Hepatocyte (in vitro differentiated cells): ENCODE results near the gene ZMPSTE24.

Source experiments
- CTCF ChIP-seq: fragments of 200-600 bp; sonication (generic); IDR thresholded peaks from 2 replicates; pipeline ENCODE4 v1.5.1; 2016; ENCODE audit warnings: antibody characterized with exemption, mild to moderate bottlenecking; ENCODE audit not compliant: poor library complexity
- EZH2 ChIP-seq: fragments of 200-600 bp; sonication (generic); IDR thresholded peaks from 2 replicates; pipeline ENCODE4 v1.6.1; 2016; ENCODE audit warnings: antibody characterized with exemption, mild to moderate bottlenecking, borderline replicate concordance

DNA sequence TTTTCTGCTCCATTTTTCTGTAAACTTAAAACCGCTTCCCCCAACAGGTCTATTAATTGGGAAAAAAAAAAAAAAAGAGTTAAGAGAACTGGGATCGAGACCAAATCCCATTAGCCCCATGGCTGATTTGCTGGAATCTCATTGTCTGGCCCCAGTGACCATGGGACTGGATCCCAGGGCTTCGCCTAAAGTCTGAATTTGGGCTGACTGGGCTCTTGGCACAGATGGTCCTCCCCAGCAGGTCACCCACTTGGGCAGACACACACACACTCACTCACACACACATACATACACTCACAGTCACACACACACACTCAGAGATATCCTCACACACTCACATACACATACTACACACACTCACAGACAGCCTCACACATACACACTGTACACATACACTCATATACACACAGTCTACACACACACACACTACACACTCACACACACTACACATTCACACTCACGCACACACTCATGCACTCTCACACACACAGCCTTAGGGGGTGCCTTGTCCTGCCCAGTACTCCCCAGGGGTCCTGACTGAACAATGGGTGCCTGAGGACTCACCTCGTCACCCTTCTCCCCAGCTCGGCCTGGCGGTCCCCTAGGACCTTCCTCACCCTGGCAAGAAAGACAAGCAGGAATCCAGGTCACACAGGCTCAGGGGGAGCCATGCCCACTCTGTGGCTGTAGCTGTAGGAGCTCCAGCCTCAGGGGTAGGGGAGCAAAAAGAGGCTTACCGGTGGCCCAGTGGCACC is 51.5 kb downstream of the ZMPSTE24 start:
- TF ChIP-seq EZH2: no peak
- no peak for TF ChIP-seq CTCF
